HG02798 (cell line): Measurements from ENCODE around the gene STAG1.
A peak's percentile ranks its signal among the peaks of the same experiment; 100 is the strongest.
"Not testable (repeated sequence)": the region's sequence is repeated elsewhere in the genome, so short reads cannot be mapped to it uniquely, and the experiment has no call there.

Source experiments
- ATAC-seq: cut with Tn5 transposase; IDR thresholded peaks from one replicate; pipeline ENCODE4 v1.9.1; 2021; ENCODE audit warnings: mild to moderate bottlenecking; ENCODE audit not compliant: unreplicated experiment, poor library complexity

STAG1 gene

DNA sequence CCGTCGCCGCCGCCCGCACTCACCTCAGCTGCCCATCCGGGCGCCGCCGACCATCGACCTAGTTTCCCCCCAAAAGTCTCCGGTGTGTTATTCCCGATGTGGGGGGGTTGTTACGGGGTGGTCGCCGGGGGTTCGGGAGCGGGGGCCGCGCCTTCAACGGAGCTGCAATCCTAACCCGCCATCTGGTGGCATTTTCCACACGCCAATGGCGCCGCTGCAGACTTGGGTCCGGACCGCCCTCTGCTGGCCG, at the start of gene STAG1:
TSS of gene STAG1 (minus strand) at position 207 of the 250 bp plus-strand sequence. CDS start 121,480 bp downstream, outside the sequence.
- no peak for ATAC-seq

DNA sequence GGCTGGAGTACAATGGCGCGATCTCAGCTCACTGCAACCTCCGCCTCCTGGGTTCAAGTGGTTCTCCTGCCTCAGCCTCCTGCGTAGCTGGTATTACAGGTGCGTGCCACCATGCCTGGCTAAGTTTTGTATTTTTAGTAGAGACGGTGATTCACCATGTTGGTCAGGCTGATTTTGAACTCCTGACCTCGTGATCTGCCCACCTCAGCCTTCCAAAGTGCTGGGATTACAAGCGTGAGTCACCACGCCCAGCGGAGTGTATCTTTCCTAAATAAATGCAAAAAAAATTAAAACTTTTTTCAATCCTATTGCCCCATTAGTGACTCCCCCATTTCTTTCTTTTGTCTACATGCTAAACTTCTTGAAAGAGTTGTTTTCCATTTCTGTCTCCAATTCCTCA, 49.0 kb upstream of the STAG1 start:
- not testable (repeated sequence) for ATAC-seq

DNA sequence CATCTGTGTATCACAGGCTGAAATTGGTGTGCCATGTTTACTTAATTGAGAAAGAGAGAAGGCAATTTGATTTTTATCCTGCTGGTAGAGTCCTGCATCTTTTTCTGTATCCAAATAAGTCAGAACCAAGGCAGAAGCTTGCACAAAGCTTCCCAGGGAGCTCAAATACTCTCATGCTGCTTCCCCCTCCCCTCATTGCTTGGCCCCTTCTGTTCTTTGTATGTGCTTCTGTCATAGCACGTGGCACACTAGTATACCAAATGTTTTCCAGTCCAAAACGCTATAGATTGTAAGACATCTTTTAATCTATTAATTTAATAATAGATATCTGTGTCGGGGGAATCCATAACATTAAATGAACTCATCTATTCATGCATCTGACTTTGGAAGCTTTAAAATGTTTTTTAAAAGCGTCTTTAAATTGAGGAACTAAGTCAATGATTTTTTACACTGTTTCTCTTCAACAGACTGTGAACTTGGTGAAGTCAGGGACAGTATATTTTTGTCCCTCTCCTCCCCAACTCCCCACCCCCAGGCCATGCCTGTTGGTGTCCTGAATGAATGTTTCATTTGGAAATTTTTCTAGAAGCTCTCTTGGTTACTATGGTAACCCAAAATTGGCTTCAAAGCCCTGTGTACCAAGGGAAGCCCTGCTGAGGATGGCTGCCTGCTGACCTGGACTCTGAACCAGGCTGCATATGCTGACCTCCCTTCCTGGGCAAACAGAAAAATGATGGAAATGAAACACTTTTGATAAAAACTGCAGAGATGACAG, 40.6 kb upstream of the STAG1 start:
- no peak for ATAC-seq

DNA sequence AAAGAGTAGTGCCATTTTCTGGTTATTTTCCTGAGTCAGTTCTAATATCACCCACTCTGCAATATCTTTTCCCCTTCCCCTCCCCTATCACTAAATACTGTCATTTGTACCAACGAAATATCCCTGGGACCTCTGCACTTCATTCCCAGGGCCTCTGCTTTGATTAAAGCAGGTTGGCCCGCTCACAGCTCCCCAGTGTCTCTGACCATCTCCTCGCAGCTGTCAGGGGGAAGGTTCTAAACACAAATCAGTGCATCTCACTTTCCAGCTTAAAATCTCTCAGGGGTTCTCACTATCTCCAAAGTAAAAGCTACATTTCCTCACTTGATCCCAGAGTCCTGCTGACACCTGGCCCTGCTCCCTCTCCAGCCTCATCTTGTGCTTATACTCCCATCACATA, 38.6 kb upstream of the STAG1 start:
- no peak for ATAC-seq

DNA sequence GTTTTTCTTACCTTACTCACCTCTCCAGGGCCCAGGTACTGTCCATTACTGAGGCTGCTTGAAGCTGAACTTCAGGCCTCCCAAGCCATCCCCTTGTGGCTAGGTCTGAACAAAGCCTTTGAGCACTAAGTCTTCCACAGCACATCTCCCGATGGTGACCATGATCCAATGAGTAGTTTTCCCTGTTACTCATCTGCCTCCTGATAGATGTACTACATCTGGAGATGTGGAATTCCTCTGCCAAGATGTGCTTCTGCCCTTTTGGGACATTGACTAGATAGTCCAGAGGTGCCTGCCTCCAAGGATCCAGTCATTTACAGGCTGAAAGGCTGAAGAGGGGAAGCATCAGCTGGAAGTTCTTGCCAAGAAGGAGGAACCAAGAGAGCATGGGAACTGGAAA, 37.8 kb upstream of the STAG1 start:
- no peak for ATAC-seq

DNA sequence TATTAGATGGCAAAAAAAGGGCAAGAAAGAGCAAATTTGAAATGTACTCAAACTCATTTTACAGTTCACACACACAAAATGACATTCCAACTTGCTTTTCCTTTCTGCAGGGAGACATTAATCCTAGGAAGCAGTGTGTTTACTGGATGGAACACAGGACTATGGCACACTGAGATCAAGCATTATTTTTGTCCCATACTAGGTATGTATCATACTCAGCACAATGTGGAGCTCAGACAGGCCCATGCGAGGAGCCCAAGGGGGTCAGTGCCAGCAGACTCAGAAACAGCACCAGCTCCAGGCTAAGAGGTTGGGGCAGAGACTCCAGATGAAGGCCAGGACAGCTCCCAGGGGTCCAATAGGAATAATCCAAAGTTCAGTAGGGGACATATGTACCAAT, 36.0 kb upstream of the STAG1 start:
- no peak for ATAC-seq

DNA sequence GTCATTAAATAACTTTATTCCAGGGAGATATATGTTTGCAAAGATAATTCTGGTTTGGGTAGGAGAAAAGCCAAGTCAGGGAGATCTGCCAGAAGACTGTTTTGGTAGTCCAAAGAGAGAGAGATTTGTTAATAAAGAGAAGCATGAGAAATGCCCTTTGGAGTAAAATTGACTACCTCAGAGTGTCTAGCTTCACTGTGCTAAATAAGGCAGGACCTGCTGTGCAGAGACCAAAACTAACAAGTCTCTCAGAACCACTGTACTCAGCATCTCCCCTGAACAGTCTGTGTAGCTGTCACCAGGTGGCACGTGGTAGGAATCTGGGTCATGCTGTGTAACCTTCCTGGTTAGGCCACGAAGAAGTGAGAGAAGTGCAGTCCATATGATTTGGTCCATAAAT, 35.2 kb upstream of the STAG1 start:
- peak; percentile 91 for ATAC-seq

DNA sequence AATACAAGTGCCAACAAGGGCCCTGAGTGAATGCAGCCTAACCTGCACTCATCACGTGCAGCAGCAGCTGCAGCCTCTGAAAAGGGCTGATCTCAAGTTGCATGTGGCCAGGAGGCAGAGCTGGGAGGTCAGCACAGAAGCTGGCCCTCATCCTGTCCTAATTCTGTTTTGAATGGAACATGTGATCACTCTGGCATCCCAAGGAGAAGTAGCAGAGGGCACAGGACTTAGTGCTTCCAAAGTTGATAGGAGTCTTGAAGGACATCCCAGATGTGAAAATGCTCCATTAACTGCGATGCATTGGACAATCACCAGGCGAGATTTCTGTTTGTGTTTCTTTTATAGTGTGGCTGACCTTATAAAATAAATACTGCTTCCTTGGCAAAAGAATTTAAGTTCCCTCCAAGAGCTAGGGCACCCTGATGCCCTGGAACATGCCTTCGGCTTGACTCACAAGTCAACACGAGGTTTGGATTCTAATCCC, 31.6 kb upstream of the STAG1 start:
- no peak for ATAC-seq

DNA sequence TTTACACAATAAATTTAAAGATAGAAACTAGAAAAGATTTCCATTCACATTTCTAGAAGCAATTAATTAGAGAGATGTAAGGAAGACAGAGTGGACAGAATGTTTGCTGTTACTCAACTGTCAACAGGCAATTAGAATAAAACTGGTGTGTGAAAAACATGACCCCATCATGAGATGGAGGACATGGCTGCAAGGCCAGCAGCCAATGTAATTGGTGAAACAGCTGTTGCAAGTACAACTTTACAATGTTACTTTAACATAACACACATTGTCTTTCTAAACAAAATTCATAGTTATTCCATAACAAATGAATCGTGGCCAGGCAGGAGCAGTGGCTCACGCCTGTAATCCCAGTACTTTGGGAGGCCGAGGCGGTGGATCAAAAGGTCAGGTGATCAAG, 28.6 kb upstream of the STAG1 start:
- ATAC-seq, result no peak

DNA sequence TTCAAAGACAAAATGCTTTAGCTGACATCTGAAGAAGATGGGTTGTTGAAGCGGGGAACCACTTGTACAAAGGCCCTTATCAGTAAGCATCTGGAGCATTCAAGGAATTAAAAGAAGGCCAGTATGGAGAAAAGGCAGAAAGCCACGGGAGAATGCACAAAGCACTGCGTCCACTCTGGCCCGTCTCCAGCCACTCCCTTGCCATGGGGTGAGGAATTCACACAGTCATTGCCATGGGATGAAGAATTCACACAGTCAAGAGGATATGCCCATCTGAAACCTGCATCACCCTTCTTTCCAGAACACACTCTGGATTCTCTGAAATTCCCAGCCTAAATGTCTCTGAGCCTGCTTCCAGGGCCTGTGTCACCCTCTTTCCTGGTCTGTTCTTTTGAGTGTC, 26.7 kb upstream of the STAG1 start:
- no peak for ATAC-seq

DNA sequence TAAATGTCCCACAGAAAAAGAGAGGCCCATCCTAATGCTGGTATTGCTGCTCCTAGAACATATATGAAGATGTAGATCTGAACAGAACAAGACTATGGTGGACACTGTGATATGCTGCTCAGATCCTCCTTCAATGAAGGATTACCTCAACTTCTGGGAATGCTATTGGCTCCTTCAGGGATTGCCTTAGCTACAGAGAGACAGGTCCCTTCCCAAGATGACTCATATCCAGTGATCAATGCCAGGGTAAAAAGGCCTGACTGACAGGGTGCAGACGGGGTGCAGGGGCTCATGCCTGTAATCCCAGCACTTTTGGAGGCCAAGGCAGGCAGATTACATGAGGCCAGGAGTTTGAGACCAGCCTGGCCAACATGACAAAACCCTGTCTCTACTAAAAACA, 20.5 kb upstream of the STAG1 start:
- ATAC-seq, result no peak

DNA sequence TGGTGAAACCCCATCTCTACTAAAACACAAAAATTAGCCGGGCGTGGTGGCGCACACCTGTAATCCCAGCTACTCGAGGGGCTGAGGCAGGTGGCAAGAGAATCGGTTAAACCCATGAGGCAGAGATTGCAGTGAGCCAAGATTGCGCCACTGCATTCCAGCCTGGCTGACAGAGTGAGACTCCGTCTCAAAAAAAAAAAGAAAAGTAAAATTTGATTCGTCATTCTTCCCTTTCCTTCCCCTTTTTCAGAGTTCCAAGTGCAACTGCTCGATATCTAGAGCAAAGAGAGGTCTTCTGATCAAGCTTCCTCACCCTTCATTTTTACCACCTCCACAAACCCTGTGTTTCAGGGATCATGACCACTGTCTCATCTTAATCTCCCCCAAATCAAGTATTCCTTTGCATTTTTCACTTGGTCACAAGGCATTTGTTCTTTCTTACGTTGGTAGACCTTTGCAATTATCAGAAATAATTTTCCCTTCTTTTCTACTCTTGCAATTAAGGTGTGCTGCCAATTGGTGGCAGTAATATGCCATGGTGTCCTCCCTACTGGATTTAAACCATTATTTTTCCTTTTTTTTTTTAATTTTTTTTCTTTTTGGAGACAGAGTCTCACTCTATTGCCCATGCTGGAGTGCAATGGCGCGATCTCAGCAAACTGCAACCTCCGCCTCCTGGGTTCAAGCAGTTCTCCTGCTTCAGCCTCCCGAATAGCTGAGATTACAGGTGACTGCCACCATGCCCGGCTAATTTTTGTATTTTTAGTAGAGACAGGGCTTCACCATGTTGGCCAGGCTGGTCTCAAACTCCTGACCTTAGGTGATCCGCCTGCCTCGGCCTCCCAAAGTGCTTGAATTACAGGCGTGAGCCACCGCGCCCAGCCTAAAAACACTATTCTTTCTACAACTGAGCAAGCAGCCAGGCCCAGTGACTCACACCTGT, 6.3 kb upstream of the STAG1 start:
- not testable (repeated sequence) for ATAC-seq

DNA sequence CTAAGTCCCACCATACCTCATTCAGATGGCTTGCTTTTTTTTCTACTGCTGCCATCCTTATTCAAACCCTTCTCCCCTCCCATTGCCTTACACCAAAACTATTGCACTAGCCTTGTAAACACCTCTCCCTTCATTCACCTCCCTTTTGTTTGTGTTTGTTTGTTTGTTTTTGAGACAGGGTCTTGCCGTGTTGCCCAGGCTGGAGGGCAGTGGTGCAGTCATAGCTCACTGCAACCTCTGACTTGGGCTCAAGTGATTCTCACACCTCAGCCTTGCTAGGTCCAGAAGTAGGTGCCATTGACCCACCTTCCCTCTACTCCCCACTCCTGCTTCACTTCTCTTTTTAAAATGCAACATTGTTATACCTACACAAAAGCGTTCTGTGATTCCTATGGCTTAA, 3.0 kb upstream of the STAG1 start:
- ATAC-seq, result no peak

DNA sequence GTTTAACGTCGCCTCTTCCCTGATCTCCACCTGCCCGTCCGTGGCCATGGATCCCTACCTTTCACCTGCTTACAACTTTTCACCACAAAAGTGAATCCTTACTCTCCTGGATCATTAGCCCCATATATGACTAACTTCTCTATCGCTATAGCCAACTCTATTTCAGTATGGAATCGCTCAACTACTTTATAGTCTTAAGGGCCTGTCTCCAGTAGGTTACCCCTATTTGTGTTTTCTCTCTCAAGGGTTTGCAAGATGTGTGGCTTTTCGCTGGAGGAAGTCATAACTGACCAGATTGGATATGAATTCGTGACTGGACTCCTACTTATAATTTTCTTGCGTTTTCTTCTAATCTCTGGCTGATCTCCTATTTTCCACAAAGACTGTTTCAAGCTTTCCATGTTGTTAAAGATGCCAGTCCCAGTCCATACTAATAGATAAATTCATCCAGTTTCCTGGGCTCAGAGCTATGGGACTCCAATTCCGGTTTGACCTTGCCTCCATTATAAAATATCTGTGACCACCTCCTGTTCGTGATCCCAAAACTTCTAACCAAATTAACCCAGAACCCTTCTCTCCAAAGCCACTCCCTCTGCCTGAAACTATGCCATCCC, 1.3 kb upstream of the STAG1 start:
- no peak for ATAC-seq

DNA sequence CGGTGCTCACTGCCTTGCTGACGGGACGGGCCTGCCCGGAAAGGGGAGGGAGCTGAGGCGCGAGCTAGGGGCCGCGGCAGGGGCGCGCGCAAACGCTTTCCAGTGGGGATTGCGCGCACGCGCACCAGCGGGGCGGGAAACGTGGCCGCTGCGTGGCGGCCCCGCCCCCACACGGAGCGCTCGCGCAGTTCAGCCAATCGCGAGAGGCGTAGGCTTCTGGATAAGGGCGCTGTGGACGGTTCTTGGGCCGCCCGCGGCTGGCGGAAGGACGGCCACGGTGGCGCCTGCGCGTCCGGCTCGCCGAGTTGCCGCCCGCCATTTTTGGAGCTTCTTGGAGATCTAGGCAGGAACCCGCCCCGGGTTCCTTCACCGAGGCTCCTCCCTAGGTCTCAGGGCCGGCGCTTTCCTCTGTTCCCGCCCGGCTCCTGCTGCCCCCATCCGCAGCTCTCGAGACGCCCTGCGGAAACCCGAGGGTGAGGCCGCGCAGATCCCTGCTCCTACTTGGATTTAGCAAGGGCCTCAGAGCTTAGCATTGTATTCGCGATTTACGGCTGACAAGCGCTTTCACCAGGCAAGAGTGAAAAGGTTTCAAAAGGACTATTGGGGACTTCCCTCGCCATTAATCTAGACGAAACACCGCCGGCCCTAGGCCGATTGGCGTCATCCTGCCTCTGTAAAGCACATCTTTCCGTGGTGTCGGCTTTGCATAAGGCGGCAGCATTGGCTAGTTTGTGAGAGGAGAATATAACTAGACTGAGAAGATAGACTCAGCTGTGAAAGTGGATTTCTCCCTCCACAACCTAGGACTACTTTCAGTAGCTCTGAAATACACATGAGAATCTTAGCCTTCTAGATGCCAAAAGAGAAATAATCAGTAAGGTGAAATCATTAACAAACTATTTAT, 496 bp upstream of the STAG1 start:
- peak; percentile 90 for ATAC-seq

DNA sequence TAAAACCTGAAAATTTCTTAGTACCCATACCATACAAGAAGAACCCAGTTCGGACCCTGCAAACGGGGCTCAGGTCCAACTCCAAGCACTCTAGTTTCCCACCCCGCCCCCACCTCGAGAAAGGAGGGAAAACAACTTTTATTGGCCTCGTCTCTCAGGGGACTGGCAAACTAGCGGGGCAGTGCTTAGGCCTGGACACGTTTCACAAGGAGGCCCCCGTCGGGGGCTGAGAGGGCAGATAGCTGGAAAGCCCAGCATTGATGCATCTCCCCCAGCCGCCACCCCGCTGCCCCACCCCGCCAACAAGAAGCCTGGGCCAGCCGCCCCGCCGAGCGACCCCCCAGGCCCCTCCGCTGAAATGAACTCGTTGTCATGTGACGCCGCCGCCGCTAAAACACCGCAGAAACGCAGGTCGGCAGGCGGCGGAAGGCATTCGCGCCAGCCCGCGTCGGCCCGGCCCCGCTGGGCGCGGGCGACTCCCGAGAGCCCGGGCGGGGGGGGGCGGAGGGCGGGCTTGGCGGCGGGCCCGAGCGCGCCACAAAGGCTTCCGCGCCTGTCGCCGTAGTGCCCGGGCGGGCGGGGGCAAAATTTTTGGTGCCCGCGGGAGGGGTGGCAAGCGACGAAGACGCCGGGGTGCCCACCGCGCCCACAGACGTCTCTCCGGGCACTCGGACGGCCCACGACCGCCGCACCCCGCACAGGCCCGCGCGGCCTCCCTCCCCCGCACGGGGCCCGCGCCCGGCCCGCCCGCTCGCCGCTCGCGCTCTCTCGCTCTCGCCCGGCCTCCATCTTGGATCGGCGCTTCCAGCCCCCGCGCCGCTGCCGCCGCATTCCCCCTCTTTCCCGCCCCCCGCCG, 634 bp downstream of the STAG1 start:
- peak; percentile 13 for ATAC-seq

DNA sequence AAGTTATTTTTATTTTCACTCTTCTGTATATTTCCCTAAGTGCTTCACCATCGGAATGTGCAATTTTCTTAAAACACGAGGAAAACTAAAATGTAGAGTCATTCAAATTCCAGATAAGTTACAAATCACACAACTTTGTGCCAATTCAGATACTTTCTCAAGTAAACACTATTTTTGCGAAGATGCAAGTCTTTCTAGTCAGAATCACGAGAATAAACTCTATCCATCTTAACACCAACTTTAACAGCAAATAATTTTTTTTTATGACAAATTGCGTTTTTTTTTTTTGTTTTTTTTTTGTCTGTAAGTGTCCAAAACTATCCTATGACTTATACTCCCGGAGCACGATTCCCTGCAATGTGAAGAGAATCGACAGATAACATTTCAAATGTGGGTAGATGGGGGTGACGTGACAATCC, 1.3 kb downstream of the STAG1 start:
- ATAC-seq, result no peak

DNA sequence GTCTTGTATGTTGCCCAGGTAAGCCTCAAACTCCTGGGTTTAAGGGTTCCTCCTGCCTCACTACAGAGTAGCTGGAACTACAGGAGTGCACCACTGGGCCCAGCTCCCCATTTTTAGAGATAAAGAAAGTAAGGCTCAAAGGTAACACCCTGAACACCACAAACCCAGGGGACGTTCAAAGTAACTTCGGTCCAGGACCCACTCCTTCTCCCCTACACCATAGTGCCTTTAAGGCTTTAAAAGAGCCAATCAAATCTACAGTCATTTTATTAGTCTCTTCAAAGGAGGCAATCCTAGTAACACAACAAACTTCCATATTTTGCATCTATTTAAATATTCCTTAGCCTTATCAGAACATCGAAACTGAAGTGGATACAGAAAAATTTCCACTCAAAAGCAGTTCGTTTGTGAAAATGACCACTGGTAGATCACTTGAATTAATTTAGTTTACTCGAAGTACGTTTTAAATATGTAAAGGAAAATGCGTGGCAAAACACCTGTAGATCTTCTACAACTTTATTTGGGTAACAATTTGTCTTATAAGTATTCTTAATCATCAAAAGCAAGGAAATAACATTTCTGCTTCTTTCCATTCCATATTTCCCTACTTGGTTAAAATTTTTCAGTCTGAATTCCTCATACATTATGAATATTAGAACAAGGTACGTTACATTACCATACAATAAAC, 1.8 kb downstream of the STAG1 start:
- ATAC-seq, result no peak

DNA sequence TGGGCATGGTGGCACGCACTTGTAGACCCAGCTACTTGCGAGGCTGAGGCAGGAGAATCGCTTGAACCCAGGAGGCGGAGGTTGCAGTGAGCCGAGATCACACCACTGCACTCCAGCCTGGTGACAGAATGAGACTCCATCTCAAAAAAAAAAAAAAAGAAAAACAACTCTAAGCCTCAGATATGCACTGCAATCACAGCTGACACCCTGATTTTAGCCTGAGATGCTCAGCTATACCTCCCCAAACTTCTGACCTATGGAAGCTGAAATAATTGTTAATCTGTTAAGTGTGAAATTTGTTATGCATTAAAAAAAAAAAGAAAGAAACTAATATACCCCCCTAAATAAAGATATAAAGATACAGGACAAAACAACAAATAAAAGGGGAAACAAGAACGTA, 2.6 kb downstream of the STAG1 start:
- not testable (repeated sequence) for ATAC-seq
